Neural crest cell (in vitro differentiated cells): ENCODE data around the gene OLFML2B. TPM values are rescaled to one million over a fixed set of nuclear protein-coding genes. Genes with fewer than 3 reads are reported as not detected.
"Not testable (repeated sequence)": the region's sequence is repeated elsewhere in the genome, so short reads cannot be mapped to it uniquely, and the experiment has no call there.

Experiments used
- DNase-seq: peaks from one replicate; pipeline ENCODE4 v3.0.0; 2021; ENCODE audit warnings: low read depth, mixed read lengths, low spot score
- H3K27ac Mint-ChIP-seq: one replicate; pipeline ENCODE4 v1.8.0; 2021; ENCODE audit warnings: mild to moderate bottlenecking, mixed read lengths; ENCODE audit not compliant: unreplicated experiment
- H3K27me3 Mint-ChIP-seq: 2 replicates; pipeline ENCODE4 v1.8.0; 2021; ENCODE audit warnings: low read depth, mild to moderate bottlenecking, mixed read lengths
- H3K36me3 Mint-ChIP-seq: 2 replicates; pipeline ENCODE4 v1.8.0; 2021; ENCODE audit warnings: low read depth, mild to moderate bottlenecking, mixed read lengths
- H3K4me1 Mint-ChIP-seq: 2 replicates; pipeline ENCODE4 v1.8.0; 2021; ENCODE audit warnings: mixed read lengths
- H3K4me3 Mint-ChIP-seq: one replicate; pipeline ENCODE4 v1.8.0; 2021; ENCODE audit warnings: mild to moderate bottlenecking, mixed read lengths
- H3K9me3 Mint-ChIP-seq: 2 replicates; pipeline ENCODE4 v1.8.0; 2021; ENCODE audit warnings: mixed read lengths
- CTCF ChIP-seq: fragments of 200-600 bp; sonication (generic); conservative IDR thresholded peaks from 2 replicates; pipeline ENCODE4 v1.5.0; 2021; ENCODE audit warnings: antibody characterized with exemption, mild to moderate bottlenecking
- total RNA-seq: library from RNA; stranded (reverse); gene quantifications from 2 replicates; pipeline ENCODE4 v1.2.1, GENCODE V29; 2021

OLFML2B gene
- total RNA-seq, 1 donor from 2014 or later, result 5.8 TPM

GRCh38 chr1:162059721-162060120 is 36.1 kb upstream of the OLFML2B start:
- H3K36me3 Mint-ChIP-seq, result no peaks in the 10 kb centered on the region
- H3K4me1 Mint-ChIP-seq, result peaks cover 15% of the 10 kb centered on the region
- no peaks in the 10 kb centered on the region for H3K27me3 Mint-ChIP-seq
- DNase-seq, result no peak
- no peak overlapping the region for H3K4me3 Mint-ChIP-seq
- H3K9me3 Mint-ChIP-seq, result no peaks in the 10 kb centered on the region
- TF ChIP-seq CTCF, result no peak
- H3K27ac Mint-ChIP-seq, result no peak overlapping the region

- DNase-seq, result no peak
- Mint-ChIP-seq H3K36me3 (no peaks in the 10 kb centered on the region), H3K9me3 (no peaks in the 10 kb centered on the region), H3K27me3 (no peaks in the 10 kb centered on the region), H3K4me3 (no peak overlapping the region), H3K27ac (no peak overlapping the region), H3K4me1 (peaks cover 4% of the 10 kb centered on the region)
- no peak for TF ChIP-seq CTCF
Observed at GRCh38 chr1:162056579-162056978, 32.9 kb upstream of the OLFML2B start.

GRCh38 chr1:162056043-162056442 is 32.4 kb upstream of the OLFML2B start:
- Mint-ChIP-seq H3K36me3 (no peaks in the 10 kb centered on the region), H3K4me1 (peaks cover 4% of the 10 kb centered on the region), H3K27me3 (no peaks in the 10 kb centered on the region), H3K9me3 (no peaks in the 10 kb centered on the region), H3K27ac (no peak overlapping the region), H3K4me3 (no peak overlapping the region)
- peak; percentile 92 for TF ChIP-seq CTCF
- peak; percentile 62 for DNase-seq

GRCh38 chr1:162055062-162055461 is 31.4 kb upstream of the OLFML2B start:
- TF ChIP-seq CTCF, result no peak
- Mint-ChIP-seq H3K9me3 (no peaks in the 10 kb centered on the region), H3K4me1 (peaks cover 4% of the 10 kb centered on the region), H3K4me3 (no peak overlapping the region), H3K27ac (no peak overlapping the region), H3K27me3 (no peaks in the 10 kb centered on the region), H3K36me3 (no peaks in the 10 kb centered on the region)
- no peak for DNase-seq

- H3K27ac Mint-ChIP-seq, H3K4me1 Mint-ChIP-seq, H3K9me3 Mint-ChIP-seq, H3K36me3 Mint-ChIP-seq, H3K27me3 Mint-ChIP-seq, DNase-seq, H3K4me3 Mint-ChIP-seq: not testable (repeated sequence)
Observed at GRCh38 chr1:162053949-162054348, 30.3 kb upstream of the OLFML2B start.

- Mint-ChIP-seq H3K27ac (no peak overlapping the region), H3K27me3 (peaks cover 9% of the 10 kb centered on the region), H3K36me3 (no peaks in the 10 kb centered on the region), H3K9me3 (no peaks in the 10 kb centered on the region), H3K4me3 (no peak overlapping the region), H3K4me1 (no peaks in the 10 kb centered on the region)
- no peak for DNase-seq
- TF ChIP-seq CTCF, result no peak
Observed at GRCh38 chr1:162046921-162047320, 23.3 kb upstream of the OLFML2B start.
